ENCODE measurements around the gene VAX1.
"Not testable (repeated sequence)": the region's sequence is repeated elsewhere in the genome, so short reads cannot be mapped to it uniquely, and the experiment has no call there.

VAX1 gene

DNA sequence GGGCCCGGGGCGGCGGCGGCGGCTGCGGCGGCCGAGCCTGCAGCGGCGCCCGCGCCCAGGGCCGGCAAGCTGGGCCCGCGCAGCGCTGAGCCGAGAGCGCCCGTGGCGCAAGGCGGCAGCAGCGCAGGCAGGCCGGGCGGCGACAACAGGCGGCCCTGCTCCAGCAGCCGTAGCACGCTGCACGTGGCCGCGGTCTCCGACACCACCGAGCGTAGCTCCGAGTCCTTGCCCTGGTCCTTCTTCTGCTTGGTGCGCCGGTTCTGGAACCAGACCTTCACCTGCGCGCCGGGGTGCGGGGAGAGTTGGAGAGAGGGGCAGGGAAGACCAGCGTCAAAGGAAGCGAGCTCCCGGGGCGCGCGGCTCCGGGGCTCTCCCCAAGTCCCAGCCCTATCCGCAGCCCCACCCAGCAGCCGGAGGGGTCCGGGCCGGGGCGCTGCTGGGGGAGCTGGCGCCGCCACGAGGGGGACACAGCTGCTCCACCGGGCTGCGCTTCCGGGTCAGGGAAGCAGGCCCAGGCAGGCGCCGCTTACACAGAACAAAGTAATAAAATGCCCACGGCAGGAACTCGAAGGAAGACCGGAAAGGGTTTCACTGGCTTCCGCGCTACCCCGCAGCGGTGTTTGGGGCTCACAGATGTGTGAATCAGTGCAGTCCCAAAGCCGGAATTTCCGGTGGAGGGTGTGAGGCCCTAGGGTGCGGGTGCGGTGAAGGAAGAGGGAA is 3.6 kb downstream of the VAX1 start:
- DNase-seq = no peak

GRCh38 chr10:117134056-117134305 is 4.1 kb downstream of the VAX1 start:
- DNase-seq = no peak

- DNase-seq = no peak
Measured at GRCh38 chr10:117133273-117134055, 4.6 kb downstream of the VAX1 start.

DNA sequence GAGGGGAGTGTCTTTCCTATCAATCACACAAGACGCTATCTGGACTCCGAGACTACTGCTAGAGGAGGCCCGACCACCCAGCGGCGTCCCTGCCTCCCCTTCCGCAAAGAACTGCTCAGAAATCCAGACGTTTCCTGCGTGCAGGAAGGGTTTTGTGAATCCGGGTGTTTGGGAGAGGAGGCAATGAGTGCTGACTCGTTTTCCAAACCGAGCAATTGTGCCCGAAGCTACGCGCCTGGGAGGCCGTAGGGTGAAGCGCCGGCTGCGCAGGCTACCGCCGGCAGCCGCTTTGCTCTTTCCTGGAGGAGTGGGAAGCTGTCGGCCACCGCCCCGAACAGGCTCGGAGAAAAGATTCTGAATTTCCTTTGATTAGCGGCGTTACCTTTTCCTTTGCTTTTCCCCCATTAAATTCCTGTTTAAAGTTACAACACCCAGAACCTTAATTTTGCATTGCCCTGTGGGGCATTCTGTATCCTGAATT is 5.3 kb downstream of the VAX1 start:
- DNase-seq = no peak

- no peak for DNase-seq
Measured at GRCh38 chr10:117131376-117132327, 6.4 kb downstream of the VAX1 start.

DNA sequence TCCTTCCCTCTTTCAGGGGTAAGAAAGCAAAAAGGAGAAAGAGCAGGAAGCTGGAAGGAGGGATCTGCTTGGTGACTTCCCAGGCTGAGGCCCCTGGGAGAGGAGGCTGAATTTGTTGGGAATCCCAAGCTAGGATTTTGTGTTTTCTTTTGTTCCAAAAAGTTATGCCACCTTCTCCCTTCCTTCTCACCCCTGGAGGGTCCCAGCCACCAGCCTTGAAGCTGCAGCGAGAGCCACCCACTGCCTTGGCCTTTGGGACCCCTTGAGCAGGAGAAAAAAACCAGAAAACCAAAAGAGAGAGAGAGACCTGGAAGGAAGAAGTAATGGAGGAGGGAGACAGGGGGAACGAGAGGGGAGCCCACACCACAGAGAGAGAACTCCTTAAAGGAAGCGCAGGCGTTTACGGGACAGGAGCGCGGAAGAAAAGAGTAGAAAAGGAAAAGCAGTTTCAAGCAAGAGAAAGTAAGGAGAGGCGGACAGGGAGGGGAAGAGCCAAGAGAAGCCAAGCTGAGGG is 7.2 kb downstream of the VAX1 start:
- no peak for DNase-seq

DNA sequence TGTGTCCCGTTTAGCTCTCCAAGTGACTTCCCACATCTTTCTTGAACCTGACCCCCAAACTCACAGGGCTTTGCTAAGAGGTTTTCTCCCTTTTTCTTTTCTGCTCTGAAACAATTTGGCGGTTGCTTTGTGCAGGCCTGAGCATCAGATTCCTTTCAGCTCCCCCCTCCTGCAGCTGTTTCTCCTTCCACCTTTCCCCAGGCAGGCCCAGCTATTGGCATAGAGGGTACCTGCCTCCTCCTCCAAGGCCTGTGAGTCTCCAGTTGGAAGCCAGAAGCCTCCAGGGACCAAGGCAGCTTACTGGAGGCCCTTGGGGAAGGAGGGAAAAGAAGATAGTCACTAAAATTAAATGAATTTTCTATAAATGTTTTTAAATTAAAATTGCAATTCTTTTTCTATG is 7.7 kb downstream of the VAX1 start:
- DNase-seq = no peak

- DNase-seq = not testable (repeated sequence)
Measured at GRCh38 chr10:117126645-117127044, 11.4 kb downstream of the VAX1 start.

- no peak for DNase-seq
Measured at GRCh38 chr10:117126034-117126433, 12.0 kb downstream of the VAX1 start.

GRCh38 chr10:117112220-117112619 is 25.9 kb downstream of the VAX1 start:
- DNase-seq = no peak

DNA sequence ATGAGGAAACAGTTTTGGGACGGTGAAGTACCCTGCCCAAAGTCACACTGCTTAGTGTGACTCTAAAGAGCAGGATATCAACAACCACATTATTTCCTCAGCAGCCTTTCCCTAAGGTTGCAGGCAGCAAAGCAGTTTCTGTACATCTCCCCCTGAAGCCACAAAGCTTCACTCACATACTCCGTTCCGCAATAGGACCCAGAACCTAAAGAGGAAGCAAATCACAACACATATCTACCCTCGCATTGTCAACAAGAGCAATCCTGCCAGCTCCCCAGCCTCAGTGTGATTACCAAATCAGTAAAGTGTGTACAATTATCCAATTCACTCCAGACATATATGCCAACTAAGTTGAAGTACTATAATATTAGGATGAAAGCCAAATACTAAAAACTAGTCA is 30.8 kb downstream of the VAX1 start:
- no peak for DNase-seq

DNA sequence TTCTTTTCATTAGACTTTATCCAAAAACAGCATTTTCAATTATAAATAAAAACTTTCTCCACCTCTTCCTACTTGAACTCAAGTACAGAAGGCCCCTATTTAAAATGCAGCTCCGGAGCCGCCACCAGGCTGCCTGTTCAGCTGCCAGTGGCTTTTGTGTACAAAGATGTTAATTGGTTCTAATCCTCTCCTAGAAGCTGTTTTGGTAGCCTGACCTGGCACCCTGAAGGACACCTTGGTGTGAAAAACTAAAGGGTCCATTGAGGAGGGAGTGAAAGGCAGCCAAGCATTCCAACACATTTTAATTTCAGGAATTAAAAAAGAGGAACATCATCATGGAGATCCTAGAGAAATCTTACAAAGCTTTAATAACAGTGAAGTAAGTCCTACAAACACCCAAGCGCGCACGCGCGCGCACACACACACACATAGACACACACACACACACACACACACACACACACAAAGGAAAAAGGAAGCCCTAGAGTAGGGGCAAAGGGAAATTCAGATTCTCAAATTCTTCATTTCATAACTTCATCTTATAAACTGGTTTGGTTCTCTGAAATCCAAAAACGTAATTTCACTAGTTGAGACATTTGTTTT is 41.4 kb downstream of the VAX1 start:
- no peak for DNase-seq

- DNase-seq = no peak
Measured at GRCh38 chr10:117094856-117095255, 43.2 kb downstream of the VAX1 start.

DNA sequence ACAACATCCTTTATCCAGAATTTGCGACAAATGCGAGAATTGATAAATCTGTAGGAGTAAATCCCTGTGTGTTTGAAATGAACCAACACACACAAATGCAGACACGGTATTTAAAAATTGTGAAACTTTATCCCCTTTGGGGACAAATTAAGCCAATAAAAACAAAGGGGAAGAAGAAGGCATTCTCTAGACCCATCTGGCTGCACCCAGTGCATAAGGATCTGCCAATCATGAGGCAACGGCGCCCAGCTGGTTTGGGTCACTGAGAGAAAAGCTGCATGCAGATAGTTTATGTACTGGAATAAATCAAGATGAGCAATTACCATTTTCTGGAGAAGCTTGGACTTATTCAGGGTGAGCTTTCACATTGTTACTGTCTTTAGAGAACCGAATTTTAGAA is 45.7 kb downstream of the VAX1 start:
- no peak for DNase-seq

DNA sequence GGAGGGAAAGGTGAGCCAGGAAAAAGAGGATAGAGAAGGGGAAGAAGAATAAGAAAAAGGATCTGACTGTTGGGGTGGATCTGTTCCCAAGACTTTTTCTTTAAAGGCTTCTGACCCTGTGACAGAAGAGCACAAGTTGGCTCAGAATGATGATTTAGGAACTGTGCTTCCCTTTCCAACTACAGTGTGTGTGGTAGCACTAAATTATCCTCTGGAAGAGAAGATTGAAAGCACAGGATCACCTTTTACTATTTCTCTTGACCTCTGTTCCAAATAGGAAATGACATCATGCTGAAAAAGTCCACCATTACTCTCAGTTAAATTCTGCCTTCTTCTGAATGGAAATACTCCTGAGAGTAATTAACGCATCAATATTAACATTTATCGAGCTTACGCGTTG is 47.2 kb downstream of the VAX1 start:
- no peak for DNase-seq

GRCh38 chr10:117087521-117087920 is 50.5 kb downstream of the VAX1 start:
- DNase-seq = no peak

GRCh38 chr10:117086546-117086945 is 51.5 kb downstream of the VAX1 start:
- DNase-seq = no peak

- not testable (repeated sequence) for DNase-seq
Measured at GRCh38 chr10:117084421-117085246, 53.4 kb downstream of the VAX1 start.
